ENCODE measurements around the gene STK31.
A peak's percentile ranks its signal among the peaks of the same experiment; 100 is the strongest.
"Not testable (repeated sequence)": the region's sequence is repeated elsewhere in the genome, so short reads cannot be mapped to it uniquely, and the experiment has no call there.

STK31 gene

GRCh38 chr7:23802720-23803397 lies 92.8 kb downstream of the STK31 start:
- no peak overlapping the region for H3K4me3 ChIP-seq (ENCODE audit: low read depth, low read length)
- TF ChIP-seq CTCF (IDR thresholded peaks at IDR 0.05; ENCODE audit: low read depth, low read length, missing control alignments), result no peak
- no peak for DNase-seq (ENCODE audit: low read depth)

- H3K4me3 ChIP-seq (ENCODE audit: low read depth, low read length), result no peak overlapping the region
- no peak for DNase-seq (ENCODE audit: low read depth)
- TF ChIP-seq CTCF (IDR thresholded peaks at IDR 0.05; ENCODE audit: low read depth, low read length, missing control alignments), result no peak
Measured at GRCh38 chr7:23804707-23805106, 94.7 kb downstream of the STK31 start.

- DNase-seq (ENCODE audit: low read depth), result no peak
- no peak overlapping the region for H3K4me3 ChIP-seq (ENCODE audit: low read depth, low read length)
Measured at GRCh38 chr7:23808421-23808820, 98.4 kb downstream of the STK31 start.

GRCh38 chr7:23810099-23810498 lies 100.1 kb downstream of the STK31 start:
- no peak for TF ChIP-seq CTCF (IDR thresholded peaks at IDR 0.05; ENCODE audit: low read depth, low read length, missing control alignments)
- H3K4me3 ChIP-seq (ENCODE audit: low read depth, low read length), result no peak overlapping the region
- no peak for DNase-seq (ENCODE audit: low read depth)

More at GRCh38 chr7:23808421-23808820, 98.4 kb downstream of the STK31 start:
- no peak for TF ChIP-seq CTCF (IDR thresholded peaks at IDR 0.05; ENCODE audit: low read depth, low read length, missing control alignments)

- TF ChIP-seq CTCF (IDR thresholded peaks at IDR 0.05; ENCODE audit: low read depth, low read length, missing control alignments), result peak; percentile 46
- H3K4me3 ChIP-seq (ENCODE audit: low read depth, low read length), result no peak overlapping the region
- no peak for DNase-seq (ENCODE audit: low read depth)
Measured at GRCh38 chr7:23811540-23811939, 101.5 kb downstream of the STK31 start.

GRCh38 chr7:23828125-23828524 lies 118.1 kb downstream of the STK31 start:
- H3K4me3 ChIP-seq (ENCODE audit: low read depth, low read length), result not testable (repeated sequence)

GRCh38 chr7:23832733-23833132 lies 122.7 kb downstream of the STK31 start:
- not testable (repeated sequence) for H3K4me3 ChIP-seq (ENCODE audit: low read depth, low read length); DNase-seq (ENCODE audit: low read depth)

More at GRCh38 chr7:23828125-23828524, 118.1 kb downstream of the STK31 start:
- DNase-seq (ENCODE audit: low read depth), result not testable (repeated sequence)

GRCh38 chr7:23833405-23833804 lies 123.4 kb downstream of the STK31 start:
- TF ChIP-seq CTCF (IDR thresholded peaks at IDR 0.05; ENCODE audit: low read depth, low read length, missing control alignments), result no peak
- no peak overlapping the region for H3K4me3 ChIP-seq (ENCODE audit: low read depth, low read length)
- DNase-seq (ENCODE audit: low read depth), result no peak

GRCh38 chr7:23844837-23845236 lies 134.8 kb downstream of the STK31 start:
- DNase-seq (ENCODE audit: low read depth); H3K4me3 ChIP-seq (ENCODE audit: low read depth, low read length): not testable (repeated sequence)
